Stimulated activated CD8-positive, alpha-beta memory T cell treated with anti-CD3 and anti-CD28 coated beads, Interleukin-2, amount 100 ng/mL, for 48 hours (primary cell): ENCODE data around the gene RTP5.
"Not testable (repeated sequence)": the region's sequence is repeated elsewhere in the genome, so short reads cannot be mapped to it uniquely, and the experiment has no call there.

ENCODE experiments used
- DNase-seq, 2 donors: peaks; one replicate each; pipeline ENCODE4 v3.0.0-alpha.2; 2020; ENCODE audit warnings: low read depth in 2 of 2

RTP5 gene

DNA sequence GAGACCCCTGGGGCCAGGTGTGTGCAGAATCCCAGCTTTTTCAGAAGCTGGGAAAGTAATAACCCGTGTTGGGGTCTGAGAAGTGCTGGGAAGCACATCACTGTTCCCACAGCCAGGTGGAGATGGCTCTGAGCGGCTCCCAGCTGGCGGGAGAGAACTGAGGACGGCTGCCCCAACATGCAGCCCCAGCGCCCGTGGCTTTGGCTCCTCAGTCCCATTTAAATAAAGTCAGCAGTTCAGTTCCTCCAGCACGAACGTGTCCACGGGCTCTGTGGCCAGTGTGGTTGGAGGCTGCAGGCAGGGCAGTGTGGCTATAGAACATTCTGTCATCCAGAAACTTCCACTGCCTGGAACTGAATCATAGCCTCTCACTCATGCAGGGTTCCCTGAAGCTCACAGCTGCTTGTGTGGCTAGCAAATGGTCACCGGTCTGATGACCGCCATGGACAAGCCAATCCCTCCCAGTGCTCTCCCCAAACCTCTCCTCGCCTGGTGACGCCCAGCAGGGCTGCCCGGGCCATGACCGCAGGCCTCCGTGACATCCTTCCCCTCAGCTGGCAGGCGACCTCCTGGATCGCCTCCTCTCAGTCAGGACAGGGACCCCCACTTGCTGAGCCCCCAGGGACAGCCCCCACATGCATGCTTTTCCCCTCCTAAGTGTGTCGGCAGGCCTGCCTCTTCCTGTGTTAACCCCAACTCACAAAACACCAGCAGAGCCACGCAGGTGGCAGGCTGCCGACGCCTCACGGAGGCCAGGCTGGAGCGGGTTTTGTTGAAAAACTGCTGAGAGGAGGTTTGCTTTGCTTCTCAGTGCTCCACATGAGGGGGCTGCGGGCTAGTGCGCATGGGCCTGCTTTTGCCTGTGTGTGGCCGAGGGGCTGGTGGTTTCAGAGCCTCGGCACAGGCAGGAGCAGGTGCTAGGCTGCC lies 1.3 kb downstream of the RTP5 start:
- peak in 1 of 2 donors; percentile 29 for DNase-seq

DNA sequence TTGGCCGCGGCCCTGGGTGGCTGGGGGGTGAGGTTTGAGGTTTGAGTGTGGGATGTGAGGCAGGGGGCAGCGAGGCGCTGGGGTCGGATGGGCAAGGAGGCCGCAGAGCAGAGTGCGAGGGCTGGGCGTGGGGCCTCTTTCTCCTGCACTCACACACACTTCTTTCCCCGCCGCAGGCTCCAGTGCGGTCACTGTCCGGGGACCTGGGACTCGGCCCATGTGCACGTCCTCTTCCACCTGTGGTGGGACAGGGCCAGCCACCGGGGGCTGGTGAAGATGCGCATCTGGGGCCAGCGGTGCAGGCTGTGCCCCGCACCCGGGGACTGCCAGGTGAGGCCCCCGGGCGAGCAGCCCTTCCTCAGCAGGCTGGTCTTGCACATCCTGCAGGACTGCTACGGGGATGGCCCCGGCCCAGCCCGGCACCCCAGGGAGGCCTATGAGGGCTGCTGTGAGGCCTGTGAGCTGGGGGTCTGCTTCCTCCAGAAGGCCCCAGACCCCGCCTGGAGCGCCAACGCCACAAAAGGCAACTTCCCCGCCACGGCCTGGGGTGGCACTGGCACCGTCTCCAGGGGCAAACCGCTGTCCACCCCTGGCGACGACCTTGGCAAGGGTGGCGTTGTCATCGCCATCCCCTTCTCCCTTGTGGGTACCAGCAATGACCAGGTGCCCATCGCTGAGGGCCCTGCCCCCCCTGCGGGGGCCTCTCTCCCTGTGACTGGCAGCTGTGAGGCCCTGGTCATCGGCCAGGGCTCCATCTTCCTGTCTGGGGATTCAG lies 2.2 kb downstream of the RTP5 start:
- DNase-seq, result no peak

DNA sequence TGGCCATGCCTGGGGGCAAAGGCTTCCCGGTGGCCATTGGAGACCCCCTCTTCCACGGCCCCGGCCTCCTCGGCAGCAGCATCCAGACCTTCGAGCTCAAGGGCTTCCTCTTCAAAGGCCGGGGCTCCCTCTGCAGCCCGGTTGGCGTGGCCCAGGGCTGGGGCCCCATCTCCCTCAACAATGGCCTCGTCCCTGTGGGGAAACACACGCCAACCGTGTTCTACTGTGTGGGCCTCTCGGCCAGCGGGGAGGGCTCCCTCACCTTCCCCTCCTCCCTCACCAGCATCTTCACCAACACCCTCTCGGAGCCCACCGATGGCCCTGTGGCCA lies 2.7 kb downstream of the RTP5 start:
- DNase-seq, result no peak

DNA sequence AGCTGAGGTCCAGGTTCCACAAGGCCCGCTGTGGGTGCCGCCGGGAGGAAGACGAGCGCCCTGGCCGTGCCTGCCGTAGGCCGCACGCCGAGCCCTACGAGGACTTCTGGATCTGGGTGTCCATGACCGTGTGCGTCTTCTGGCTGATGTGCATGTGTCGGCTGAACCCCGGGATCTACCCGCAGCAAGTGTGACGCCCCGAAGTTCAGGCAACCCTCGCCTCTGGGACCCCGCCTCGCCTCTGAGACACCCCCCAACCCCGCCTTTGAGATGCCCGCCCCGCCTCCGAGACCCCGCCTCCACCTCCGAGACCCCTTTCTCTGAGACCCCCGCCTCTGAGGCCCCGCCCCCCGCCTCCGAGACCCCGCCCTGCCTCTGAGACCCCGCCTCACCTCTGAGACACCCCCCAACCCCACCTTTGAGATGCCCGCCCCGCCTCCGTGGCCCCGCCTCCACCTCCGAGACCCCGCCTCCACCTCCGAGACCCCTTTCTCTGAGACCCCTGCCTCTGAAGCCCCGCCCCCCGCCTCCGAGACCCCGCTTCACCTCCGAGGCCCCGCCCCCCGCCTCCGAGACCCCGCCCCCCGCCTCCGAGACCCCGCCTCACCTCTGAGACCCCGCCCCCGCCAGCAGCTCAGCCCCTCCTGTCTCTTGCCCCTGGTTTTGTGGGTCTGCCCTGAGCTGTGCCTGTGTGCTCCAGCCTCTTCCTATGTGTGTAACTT lies 3.7 kb downstream of the RTP5 start:
- no peak for DNase-seq

DNA sequence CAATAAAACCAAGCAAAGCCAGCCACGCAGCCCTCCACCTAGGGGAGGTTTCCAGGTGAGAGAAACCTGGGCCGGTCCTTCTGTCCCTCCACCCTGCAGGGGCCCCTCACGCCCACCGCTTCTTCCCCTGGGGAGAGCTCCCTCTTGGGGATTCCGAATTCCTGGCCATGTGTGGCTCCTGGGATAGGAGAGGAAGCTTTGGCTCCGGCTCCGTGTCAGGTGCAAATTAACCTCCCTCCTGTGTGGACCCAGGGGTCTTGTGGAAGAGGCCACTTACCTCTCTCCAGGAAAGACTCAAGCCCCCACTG lies 4.2 kb downstream of the RTP5 start:
- no peak for DNase-seq

DNA sequence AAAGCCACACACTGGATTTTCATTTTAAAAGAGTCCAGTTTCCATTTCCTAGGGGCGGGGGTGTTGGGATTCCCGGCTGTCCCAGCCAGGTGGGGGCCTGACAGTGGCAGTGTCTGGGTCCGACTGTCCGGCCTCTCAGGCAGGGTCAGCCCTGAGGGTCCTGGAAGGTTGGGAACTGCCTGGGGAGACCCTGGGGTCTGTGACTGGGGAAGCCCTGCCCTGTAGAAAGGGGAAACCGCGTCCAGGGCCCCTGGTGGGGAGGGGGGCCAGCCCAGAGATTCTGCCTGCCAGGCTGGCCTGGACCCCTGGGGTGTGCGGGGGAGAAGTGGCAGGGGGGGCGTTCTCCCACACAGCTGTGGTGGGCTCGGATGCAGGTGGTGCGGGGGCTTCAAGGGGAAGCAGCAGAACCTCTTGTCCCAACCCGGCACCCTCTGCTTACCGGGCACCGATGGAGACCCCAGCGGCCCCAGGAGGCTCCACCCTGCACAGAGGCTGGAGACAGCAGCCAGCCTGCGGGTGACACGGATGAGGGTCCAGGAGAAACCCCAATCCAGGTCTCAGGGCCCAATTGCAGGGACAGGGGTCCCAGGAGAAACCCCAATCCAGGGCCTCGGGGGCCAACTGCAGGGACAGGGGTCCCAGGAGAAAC lies 4.9 kb downstream of the RTP5 start:
- DNase-seq, result no peak

DNA sequence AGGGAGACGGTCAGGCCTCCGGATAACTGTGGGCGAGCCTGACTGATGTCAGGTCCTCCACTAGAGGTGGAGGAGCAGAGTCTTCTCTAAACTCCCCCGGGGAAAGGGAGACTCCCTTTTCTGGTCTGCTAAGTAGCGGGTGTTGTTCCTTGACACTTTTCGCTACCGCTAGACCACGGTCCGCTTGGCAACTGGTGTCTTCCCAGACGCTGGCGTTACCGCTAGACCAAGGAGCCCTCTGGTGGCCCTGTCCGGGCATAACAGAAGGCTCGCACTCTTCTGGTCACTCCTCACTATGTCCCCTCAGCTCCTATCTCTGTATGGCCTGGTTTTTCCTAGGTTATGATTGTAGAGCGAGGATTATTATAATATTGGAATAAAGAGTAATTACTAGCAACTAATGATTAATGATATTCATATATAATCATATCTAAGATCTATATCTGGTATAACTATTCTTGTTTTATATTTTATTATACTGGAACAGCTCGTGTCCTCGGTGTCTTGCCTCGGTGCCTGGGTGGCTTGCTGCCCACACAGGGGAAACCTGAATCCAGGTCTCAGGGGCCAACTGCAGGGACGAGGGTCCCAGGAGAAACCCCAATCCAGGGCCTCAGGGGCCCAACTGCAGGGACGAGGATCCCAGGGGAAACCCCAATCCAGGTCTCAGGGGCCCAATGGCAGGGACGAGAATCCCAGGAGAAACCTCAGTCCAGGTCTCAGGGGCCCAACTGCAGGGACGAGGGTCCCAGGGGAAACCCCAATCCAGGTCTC lies 6.4 kb downstream of the RTP5 start:
- not testable (repeated sequence) for DNase-seq

DNA sequence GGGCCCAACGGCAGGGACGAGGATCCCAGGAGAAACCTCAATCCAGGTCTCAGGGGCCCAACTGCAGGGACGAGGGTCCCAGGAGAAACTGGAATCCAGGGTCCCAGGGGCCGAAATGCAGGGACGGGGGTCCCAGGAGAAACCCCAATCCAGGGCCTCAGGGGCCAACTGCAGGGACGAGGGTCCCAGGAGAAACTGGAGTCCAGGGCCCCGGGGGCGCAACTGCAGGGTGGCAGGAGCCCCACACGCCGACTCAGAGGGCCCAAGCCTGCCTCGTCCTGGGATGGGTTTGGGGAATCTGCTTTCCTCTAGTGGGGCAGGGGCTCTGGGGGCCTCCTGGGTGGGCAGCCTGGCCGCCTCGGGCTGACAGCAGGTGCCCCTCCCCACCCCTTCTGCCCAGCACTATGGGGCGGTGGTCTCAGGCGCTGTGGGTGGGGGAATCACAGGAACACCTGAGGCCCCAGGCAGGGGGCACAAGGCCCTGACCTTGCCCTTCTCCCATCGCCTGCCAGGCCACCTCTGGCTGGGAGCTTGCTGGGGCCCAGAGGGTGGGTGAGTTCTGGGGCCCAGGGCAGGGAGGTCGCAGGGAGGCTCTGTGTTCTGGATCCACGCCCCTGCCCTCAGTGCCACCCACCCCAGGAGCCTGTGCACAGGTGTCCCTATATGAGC lies 7.1 kb downstream of the RTP5 start:
- DNase-seq, result no peak

DNA sequence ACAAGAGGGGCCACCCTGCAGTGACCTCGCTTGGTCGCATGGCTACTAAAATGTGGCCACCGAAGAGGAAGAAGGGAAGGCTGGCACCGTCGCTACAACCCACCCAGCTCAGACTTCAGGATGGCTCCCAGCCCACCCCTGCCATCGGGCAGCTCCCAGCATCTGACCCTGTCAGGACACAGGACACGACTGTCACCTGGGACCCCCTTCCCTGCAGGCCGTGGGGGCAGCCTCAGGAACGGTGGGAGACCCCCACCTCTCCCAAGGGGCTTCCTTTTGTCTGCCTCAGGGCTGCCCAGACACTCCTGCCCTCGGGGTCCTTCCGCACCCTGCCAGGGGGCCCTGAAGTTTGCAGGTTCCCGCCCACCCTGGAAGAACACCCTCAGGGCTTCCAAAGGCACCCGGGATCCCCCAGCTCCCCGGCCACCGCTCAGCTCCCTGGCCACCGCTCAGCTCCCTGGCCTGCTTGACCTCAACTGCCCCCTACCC lies 7.7 kb downstream of the RTP5 start:
- DNase-seq, result no peak

DNA sequence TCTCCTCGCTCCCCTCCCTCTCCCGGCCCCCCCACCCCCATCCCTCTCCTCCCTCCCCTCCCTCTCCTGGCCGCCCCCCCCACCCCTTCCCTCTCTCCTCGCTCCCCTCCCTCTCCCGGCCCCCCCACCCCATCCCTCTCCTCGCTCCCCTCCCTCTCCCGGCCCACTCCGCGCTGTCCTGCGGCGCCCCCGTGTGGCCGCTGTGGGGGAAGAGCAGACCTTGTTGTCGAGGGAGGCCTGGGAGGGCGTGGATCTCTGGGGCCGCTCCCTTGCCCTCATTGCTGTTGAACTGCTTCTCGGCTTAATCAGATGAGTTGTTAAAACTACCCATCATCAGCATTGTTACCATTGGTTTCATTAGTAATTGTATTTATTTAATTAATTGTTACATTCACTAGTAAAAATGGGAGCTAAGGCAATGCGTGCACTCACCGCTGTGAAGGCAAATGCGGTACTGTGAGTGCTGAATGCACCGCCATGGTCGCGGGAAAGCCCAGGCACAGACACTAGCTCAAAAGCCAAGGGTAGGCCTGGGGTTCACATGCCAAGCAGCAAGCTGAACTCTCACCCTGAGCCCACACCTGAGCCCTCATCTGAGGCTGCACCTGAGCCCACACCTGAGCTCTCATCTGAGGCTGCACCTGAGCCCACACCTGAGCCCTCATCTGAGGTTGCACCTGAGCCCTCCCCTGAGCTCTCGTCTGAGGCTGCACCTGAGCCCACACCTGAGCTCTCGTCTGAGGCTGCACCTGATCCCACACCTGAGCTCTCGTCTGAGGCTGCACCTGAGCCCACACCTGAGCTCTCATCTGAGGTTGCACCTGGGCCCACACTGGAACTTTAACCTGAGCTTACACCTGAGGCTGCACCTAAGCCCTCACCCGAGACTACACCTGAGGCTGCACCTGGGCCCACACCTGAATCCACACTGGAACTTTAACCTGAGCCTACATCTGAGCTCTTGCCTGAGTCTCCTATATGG lies 8.8 kb downstream of the RTP5 start:
- peak; percentile 60 to 68 for DNase-seq

DNA sequence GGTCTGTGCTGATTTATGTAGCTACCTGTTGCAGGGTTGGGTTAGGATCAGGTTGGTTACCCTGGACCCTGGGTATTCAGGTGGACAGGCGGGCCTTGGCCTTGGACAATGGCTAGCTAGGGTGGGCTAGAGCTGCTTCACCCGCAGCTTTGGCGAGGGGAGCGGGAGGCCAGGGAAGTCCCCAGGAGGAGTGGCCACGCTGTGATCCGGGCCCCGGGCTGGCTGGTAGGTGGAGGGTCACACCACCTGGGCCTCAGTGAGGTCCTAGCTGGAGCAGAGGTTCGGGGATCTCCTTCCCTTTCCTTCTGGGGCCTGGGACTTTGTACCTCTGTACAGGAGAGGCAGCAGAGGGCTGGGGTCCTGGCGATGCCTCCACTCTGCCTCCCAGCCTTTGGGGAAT lies 9.8 kb downstream of the RTP5 start:
- DNase-seq, result no peak

DNA sequence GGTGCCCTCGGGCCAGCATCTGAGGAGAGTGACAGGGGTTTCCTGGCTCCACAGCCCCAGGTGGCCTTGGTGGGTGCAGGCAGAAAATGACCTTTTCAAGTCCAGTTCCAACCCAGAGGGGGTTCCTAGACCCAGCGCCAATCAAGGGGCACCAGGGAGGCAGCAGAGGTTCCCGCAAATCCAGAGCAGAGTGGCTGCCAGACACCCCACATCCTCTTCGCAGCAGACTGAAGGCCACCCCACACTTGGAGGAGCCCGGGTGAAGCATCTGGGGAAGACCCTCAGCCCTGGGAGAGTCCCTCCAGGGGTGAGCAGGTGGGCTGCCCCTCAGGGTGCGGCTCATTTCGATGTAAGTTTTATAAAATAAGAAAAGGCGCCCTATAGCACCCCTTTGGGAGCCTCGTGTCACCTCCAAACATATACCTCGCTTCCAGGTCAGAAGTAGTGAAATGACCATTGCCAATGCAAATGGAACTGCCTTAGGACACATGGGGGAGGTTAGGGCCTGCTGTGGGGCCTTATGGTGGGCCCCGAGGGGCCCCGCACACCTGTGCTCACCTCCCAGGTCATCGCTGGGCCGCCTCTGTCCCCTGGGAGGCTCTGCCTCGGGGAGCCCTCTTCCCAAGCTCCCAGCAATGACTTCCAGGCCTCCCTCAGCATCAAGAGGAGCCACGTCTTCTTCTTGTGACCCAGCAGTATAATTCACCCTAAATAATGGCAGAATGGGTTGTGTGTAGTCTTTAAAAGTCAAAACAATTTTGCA lies 11.0 kb downstream of the RTP5 start:
- no peak for DNase-seq

DNA sequence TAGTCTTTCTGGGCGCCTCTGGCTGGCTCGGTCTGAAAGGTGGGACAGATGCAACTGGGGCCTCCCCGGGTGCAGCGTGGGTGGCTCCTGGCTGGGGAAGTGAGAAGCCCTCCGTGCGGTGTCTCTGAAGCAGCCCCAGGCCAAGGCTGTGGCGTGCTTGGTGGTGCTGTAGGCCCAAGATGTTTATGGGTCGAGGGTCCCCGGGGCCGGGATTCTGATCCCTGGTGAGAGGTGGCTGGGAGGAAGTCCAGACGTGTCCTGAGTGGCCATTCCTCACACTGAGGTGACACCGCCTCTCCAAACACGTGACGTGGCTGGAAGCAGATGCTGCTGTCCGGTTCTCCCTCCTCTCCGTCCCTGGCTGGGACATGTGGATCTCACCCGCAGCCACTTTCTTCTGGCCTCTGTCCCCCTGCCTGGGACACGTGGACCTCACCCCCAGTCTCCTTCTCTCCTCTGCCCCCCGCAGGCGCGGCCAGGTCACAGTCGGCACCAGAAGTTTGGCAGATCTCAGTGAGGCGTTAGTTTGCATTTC lies 12.6 kb downstream of the RTP5 start:
- DNase-seq, result peak; percentile 62 to 70

DNA sequence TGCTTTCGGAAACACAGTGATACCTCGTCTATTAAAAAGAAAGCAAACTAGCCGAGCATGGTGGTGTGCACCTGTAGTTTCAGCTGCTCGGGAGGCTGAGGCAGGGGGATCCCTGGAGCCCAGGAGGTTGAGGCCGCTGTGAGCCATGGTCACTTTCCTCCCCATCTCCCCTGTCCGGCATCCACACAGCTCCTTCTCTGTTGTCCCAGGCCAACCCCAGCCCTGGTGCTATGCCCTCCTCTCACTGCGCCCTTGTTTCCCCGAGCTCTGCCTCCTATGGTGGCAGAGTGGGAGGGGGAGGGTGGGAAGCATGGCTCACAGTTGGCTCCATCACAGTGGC lies 15.4 kb downstream of the RTP5 start:
- no peak for DNase-seq

DNA sequence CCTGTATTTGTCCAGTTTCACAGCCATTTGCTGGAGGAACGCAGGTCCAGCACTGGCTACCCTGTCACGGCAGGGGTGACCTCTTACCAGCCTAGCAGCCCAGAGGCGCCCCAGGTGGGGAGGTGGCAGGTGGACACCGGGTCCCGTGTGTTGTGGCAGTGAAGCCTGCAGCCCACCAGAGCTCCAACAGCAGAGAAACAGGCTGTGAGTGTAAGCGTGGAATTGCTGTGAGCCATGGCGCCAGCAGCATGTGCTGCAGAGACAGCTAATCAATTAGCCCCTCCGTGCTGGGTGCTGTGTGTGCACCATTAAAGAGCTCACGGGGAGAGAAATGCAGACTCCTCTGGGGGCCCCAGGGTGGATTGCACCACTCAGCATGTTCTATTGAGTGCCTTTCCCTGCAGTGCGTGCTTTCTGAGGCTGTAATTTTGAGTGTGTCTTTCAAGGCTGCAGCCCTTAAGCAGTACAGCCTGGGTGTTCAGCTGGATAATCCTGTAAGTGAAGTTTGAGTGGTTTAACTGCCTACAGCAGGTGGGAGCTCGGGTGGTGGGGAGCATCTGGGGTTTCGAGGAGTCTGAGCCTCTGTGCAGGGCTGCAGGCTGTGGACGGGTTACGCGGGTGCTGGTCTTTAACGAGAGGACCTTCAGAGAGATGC lies 15.9 kb downstream of the RTP5 start:
- no peak for DNase-seq

DNA sequence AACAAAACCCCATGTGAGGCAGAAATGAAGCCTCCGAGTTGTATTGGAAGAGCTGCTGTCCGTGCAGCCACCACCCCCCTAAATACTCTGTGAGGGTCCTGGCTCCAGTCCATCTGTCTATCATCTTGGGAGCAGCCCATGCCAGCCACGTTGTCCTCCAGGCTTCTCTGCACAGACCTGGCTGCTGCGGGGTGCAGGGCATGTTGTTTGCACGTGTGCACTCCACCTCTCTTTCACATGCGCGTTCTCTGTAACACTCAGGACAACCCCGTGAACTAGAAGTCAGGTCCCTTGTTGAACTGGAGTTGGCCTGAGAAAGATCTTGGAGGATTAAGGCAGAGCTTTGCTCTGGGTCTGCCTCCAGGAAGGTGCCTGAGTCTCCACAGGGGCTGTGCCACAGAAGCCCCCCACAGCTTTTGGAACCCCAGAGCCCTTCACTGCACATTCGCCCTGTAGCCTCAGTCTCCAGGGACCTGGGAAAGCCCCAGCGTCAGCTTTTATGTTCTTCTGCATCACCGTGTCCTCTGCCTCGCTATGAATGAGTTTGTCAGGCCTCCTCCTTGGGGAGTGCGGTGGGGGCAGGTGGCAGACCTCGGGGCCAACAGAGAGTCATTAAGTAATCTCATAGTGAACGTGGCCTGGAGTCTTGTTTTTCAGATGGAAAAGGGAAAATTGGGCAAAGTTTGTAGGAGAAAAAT lies 16.6 kb downstream of the RTP5 start:
- no peak for DNase-seq

DNA sequence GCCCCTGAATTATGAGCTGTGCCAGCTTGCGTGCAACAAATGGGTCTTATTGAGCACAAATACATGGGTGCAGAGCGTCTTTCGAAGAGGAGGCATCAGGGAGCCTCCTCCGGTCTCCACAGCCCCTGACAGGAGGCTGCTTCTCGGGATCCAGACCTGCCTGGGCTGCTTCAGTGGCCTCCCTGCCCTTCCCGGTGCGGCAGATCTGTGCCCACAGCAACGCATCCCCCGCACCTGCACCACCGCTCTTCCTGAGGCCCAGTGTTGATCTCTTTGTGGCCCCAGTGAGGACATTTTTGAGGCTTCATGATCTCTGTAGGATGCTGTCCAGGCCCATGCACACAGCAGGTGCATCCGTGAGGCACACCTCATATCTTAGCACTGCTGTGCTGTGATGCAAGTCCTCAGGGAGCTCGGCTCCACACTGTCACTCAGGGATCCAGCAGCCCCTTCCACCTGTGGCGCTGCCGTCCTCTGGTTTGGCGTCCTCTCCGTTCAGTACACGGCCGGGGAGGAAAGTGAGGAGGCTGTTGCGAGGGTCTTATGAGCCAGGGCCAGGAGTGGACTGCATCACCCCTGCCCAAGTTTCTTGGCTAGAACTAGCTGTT lies 17.4 kb downstream of the RTP5 start:
- DNase-seq, result no peak
